Activated CD4-positive, alpha-beta T cell treated with anti-CD3 and anti-CD28 coated beads, Interleukin-10, Interleukin-2, amounts not matched to agents 100 ng/mL and 50 ng/mL, durations not matched to agents 16 hours and 8 hours (primary cell): ENCODE measurements around the gene DNAH8.
A peak's percentile ranks its signal among the peaks of the same experiment; 100 is the strongest.
"Not testable (repeated sequence)": the region's sequence is repeated elsewhere in the genome, so short reads cannot be mapped to it uniquely, and the experiment has no call there.

ENCODE experiments used
- DNase-seq: peaks from one replicate; pipeline ENCODE4 v3.0.0-alpha.2; 2020

Gene DNAH8

GRCh38 chr6:38750968-38751615 lies 36.0 kb downstream of the DNAH8 start:
- DNase-seq: no peak

DNA sequence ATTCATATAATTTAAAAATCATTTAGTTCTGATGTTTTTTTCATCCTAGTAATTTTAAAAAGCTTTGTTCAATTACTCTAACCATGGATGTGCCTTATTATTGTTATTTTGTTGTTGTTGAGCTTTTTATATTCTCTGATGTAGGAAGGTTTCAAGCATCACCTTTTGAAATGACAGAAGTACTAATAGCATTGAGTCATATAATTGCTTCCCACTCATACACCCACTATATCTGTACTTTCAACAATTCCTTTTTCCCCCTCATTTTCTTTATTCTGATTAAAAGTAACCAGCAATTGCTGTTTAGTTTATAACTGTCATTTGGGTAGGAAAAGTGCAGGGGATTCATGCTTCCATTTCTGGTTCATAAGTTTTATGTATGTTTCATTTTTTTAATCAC lies 38.6 kb downstream of the DNAH8 start:
- no peak for DNase-seq

DNA sequence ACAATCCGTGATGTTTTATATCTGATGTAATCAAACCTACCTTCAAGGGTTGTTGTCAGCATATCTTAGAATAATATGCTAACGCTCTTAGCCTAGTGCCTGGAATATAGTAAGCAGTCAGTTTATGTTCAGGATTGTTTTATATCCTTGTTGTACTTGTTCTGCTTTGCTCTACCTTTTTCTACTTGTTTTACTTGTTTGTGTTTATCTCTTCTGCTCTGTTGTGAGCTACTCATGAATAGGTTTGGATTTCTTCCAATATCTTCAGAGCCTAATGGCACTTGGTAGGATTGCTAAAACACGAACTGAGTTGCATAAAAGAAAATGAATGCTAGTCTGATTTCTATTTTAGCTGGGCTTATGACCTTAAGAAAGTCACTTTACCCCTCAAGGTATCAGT lies 40.1 kb downstream of the DNAH8 start:
- DNase-seq: no peak

GRCh38 chr6:38755874-38756273 lies 40.8 kb downstream of the DNAH8 start:
- no peak for DNase-seq

- DNase-seq: no peak
Observed at GRCh38 chr6:38760097-38760496, 45.0 kb downstream of the DNAH8 start.

DNA sequence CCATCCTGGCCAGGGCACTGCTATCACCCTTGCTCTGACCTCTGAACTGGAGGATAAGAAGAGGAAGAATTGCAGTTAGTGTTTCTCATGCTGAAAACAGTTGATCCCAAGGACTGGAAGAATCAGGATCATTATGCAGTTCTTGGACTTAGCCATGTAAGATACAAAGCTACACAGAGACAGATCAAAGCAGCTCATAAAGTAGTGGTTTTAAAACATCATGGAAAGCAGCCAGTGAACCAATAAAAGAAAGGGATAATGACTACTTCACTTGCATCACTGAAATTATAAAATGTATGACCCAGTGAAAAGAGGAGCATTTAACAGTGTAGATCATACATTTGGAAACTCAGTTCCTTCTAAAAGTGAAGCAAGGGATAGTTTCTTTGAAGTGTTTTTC lies 47.7 kb downstream of the DNAH8 start:
- no peak for DNase-seq

- peak; percentile 70 for DNase-seq
Observed at GRCh38 chr6:38767560-38767959, 52.4 kb downstream of the DNAH8 start.

DNA sequence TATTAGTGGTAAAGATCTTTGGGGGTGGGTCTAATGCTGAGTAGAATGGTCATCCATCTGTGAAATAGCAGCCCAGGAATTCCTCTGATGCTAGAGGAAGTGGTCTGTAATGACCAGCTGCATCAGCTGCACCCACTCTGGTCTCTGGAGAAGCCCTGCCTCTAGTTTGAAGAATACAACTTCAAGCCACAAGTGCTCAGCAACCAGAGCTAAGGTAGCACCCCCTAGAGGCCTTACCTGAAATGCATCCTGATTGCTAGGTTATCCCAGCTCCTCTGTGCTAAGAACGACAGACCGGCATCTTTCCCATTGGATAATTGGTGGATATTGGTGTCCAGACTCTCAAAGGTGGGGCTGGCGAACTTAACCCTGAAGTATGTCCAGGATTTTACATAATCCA lies 58.2 kb downstream of the DNAH8 start:
- peak; percentile 45 for DNase-seq

DNA sequence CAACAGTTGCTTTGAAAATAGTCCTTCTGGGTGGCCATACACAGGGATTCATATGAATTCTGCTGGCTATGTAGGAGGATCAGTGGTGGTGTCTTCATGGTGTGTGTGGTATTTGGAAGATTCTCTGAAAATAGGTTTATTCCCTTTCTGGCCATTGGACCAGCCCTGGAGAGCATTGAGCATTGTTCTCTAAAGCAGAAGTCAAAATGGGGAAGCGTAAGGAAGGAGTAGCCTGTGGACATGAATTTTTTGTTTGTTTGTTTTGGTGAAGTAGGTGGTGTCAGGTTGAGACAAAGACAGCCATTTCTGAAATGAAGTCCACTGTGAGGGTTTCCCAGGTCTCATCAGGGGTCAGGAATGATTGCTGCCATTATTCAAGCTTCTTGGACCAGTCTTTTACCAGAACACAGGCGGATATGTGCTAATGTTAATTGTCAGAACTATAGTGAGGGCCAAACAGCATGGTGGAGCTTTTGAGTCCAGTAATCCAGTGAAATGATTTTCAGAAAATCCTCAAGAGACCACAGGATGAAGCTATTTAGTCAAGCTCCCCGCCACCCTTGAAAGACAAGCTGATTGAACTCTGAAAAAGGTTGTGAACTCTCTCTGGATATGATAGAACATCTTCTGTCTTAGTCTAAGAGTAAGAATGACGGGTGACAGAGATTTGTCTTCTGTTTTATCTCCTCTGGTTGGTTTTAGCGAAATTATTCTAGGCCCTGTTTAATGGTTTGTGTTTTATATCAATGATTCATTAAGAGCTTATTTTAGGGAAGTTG lies 60.0 kb downstream of the DNAH8 start:
- peak; percentile 50 for DNase-seq

GRCh38 chr6:38775870-38776269 lies 60.8 kb downstream of the DNAH8 start:
- DNase-seq: no peak

DNA sequence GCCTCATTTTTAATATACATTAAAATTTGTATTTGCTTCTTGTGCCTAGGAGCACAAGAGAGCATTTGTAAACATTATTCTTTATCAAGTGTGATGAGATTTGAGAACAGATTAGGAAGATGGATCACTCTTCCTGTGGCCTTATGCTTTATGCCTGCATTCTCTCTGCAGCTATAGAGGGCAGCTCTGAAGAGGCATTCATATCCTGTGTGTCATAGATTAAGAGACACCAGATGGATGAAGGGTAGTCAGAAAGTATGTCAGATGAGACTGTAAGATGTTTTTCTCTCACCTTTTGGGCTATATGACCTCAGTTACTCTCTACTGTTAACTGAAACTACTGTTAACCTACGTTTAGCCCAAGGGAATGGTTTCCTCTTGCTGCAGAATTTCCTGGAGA lies 61.4 kb downstream of the DNAH8 start:
- DNase-seq: no peak

GRCh38 chr6:38779310-38780062 lies 64.4 kb downstream of the DNAH8 start:
- DNase-seq: no peak

DNA sequence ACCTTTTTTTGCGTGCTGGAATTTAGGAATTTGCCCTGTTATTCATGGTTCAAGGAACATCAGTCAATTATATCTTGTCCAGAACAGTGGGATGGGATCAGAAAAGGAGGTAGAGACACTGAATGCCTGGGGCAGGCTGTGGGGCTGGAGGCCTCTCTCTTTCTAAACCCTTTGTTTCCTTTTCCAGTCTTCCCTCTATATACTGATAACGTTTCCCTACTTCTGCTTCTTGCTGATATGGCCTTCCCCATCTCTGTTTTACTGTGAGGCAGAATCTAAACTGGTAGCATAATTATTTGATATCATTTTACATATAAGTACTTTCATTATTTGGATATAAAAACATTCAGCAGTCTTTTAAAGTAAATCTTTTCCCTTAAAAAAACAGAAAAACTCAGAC lies 67.5 kb downstream of the DNAH8 start:
- DNase-seq: no peak

GRCh38 chr6:38783443-38784228 lies 68.5 kb downstream of the DNAH8 start:
- DNase-seq: no peak

- no peak for DNase-seq
Observed at GRCh38 chr6:38784506-38785235, 69.6 kb downstream of the DNAH8 start.

DNA sequence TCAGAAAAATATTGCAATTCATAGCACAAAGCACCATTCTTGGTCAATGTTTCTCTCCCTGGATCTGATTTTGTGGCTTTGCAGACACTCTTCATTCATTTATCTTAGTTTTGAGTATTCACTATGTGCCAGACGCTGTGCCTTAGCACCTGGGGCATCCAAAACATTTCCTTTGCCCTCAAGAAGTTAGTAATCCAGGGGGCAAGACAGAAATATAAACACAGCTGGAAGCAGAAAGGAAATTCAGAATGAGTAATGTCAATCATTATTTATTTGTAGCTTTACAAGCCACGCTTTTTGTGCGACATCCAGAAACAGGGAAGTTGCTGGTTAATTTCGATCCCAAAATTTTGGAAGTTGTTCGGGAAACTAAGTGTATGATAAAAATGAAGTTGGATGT lies 71.4 kb downstream of the DNAH8 start:
- no peak for DNase-seq

- DNase-seq: no peak
Observed at GRCh38 chr6:38789256-38789655, 74.1 kb downstream of the DNAH8 start.

DNA sequence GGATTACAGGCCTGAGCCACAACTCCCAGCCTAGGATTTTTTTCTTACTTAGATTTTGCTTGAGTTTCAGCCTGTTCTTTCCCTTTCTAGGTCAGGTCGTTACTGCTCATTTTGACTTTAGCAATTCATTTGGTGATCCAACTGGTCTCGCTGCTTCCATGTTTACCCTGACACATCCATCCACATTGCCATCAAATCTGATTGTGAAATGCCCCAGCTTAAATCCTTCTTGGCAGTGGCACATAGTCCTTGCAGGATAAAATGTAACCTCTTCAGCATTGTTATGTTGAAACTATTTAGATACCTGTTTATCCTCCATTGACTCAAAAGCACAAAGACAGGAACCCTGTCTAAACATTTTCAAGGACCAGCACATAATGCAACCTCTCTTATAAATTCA lies 77.2 kb downstream of the DNAH8 start:
- DNase-seq: no peak

DNA sequence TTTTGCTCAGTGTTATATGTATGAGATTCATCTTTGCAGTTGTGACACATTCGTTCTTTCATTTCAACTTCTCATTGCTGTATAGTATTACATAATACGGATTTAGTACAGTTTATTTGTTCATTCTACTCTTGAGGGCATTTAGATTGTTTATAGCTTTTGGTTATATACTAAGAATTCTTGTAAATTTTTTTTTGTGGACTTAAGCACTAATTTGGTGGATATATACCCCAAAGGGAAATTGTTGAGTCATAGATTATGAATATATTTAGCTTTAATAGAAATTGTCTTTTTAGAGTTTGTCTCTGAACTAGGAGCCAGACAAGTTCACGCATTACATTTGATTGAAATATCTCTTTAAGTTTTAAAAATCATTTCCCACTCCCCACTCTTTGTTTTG lies 79.6 kb downstream of the DNAH8 start:
- no peak for DNase-seq

GRCh38 chr6:38796006-38796405 lies 80.9 kb downstream of the DNAH8 start:
- no peak for DNase-seq

DNA sequence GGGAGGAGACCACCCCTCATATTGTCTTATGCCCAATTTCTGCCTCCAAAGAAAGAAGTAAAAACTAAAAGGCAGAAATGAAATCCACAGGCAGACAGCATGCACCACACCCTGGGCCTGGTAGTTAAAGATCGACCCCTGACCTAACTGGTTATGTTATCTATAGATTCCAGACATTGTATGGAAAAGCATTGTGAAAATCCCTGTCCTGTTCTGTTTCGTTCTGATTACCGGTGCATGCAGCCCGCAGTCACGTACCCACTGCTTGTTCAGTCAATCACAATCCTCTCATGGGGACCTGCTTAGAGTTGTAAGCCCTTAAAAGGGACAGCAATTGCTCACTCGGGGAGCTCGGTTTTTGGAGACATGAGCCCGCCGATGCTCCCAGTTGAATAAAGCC lies 81.3 kb downstream of the DNAH8 start:
- DNase-seq: not testable (repeated sequence)

GRCh38 chr6:38796850-38797249 lies 81.7 kb downstream of the DNAH8 start:
- no peak for DNase-seq
